HCT116 (cell line): ENCODE results near the gene MYO5C. TPM values are rescaled to one million over a fixed set of nuclear protein-coding genes. Genes with fewer than 3 reads are reported as not detected.

Experiments used
- ATAC-seq: fragments of 200-7000 bp; cut with Tn5 transposase; 2 replicates; pipeline ENCODE4 v1.9.1; 2020; ENCODE audit warnings: mild to moderate bottlenecking, moderate library complexity
- BruUV-seq: library from RNA; stranded (reverse); fragments of 400-500 nt; replicated peaks from 2 replicates; lab custom pipeline; 2021; lab: Mats Ljungman, UMichigan
- CTCF ChIA-PET: fragments of 300-600 bp; sonication (Branson Sonifier 250); formaldehyde crosslinking; loops from one replicate; lab custom pipeline; 2021; ENCODE audit warnings: antibody characterized with exemption; lab: Charles Lee
- POLR2A ChIA-PET: fragments of 300-600, 350-600 bp; sonication (Branson Sonifier 250); formaldehyde crosslinking; loops from one replicate; lab custom pipeline; 2021; ENCODE audit warnings: antibody characterized with exemption; lab: Charles Lee
- RAD21 ChIA-PET, 2 experiments: fragments of 300-600 bp; sonication (Branson Sonifier 250); formaldehyde crosslinking; loops; one replicate each; lab custom pipeline; 2023; ENCODE audit warnings: low total read pairs in 2 of 2; ENCODE audit not compliant: uncharacterized antibody in 2 of 2, unreplicated experiment in 2 of 2, low non-redundant PET in 1 of 2; lab: Charles Lee
- DNase-seq: peaks from one replicate; pipeline ENCODE4 v3.0.0-alpha.2; 2010; ENCODE audit warnings: low read depth, low spot score
- H2AFZ ChIP-seq: fragments of 200-600 bp; shearing (Covaris generic), sonication (generic); 2 replicates; pipeline ENCODE4 v1.6.1; 2017; ENCODE audit warnings: low read depth, mixed run types, mixed read lengths, antibody characterized with exemption, low read length; ENCODE audit not compliant: poor library complexity, severe bottlenecking
- H3K27ac ChIP-seq: 2 replicates; pipeline ENCODE4 v1.5.1; 2012; ENCODE audit warnings: low read depth, low read length
- H3K27me3 ChIP-seq: fragments of 200-600 bp; sonication (generic); 2 replicates; pipeline ENCODE4 v1.6.1; 2016; ENCODE audit warnings: mixed run types, low read length, mixed read lengths; ENCODE audit not compliant: insufficient read depth
- H3K36me3 ChIP-seq, 2 experiments: fragments of 200-500 bp in 1 of 2; fragments of 200-600 bp in 1 of 2; sonication (Bioruptor generic) in 1 of 2; sonication (generic) in 1 of 2; 2 replicates each; pipeline versions ENCODE4 v1.5.1 to v1.6.1; 2014 to 2016; ENCODE audit warnings: low read length in 2 of 2, inconsistent platforms in 1 of 2, mixed read lengths in 1 of 2, mixed run types in 1 of 2; ENCODE audit not compliant: insufficient read depth in 2 of 2, control insufficient read depth in 1 of 2
- H3K4me1 ChIP-seq, 2 experiments: fragments of 200-600 bp in 1 of 2; sonication (generic) in 1 of 2; 2 replicates each; pipeline versions ENCODE4 v1.5.1 to v1.6.1; 2012 to 2017; ENCODE audit warnings: low read length in 2 of 2, inconsistent platforms in 1 of 2, mild to moderate bottlenecking in 1 of 2, mixed read lengths in 1 of 2, mixed run types in 1 of 2, moderate library complexity in 1 of 2; ENCODE audit not compliant: insufficient read depth in 2 of 2, control insufficient read depth in 1 of 2
- H3K4me2 ChIP-seq: fragments of 200-600 bp; sonication (generic); 2 replicates; pipeline ENCODE4 v1.6.1; 2017; ENCODE audit warnings: mixed run types, low read length, mixed read lengths
- H3K4me3 ChIP-seq, 2 experiments: fragments of 200-600 bp in 1 of 2; sonication (generic) in 1 of 2; replicated peaks in 1 of 2; 2 replicates each; pipeline ENCODE4 v1.5.1; 2011 to 2016; ENCODE audit warnings: low read length in 2 of 2, control low read depth in 1 of 2, low read depth in 1 of 2, mild to moderate bottlenecking in 1 of 2, mixed read lengths in 1 of 2, mixed run types in 1 of 2
- H3K79me2 ChIP-seq: fragments of 200-600 bp; sonication (generic); 2 replicates; pipeline ENCODE4 v1.6.1; 2017; ENCODE audit warnings: mild to moderate bottlenecking, mixed run types, low read length, moderate library complexity, mixed read lengths; ENCODE audit not compliant: insufficient read depth
- H3K9ac ChIP-seq: fragments of 200-600 bp; sonication (generic); 2 replicates; pipeline ENCODE4 v1.6.1; 2016; ENCODE audit warnings: low read length, mixed read lengths
- H3K9me2 ChIP-seq: fragments of 200-600 bp; sonication (generic), shearing (Covaris generic); 2 replicates; pipeline ENCODE4 v1.6.1; 2017; ENCODE audit warnings: mixed run types, mild to moderate bottlenecking, moderate library complexity; ENCODE audit not compliant: insufficient read depth
- H3K9me3 ChIP-seq, 2 experiments: fragments of 200-500 bp in 1 of 2; fragments of 200-600 bp in 1 of 2; sonication (Bioruptor generic) in 1 of 2; sonication (generic) in 1 of 2; 2 replicates each; pipeline ENCODE4 v1.6.1; 2014 to 2017; ENCODE audit warnings: low read length in 2 of 2, mixed read lengths in 2 of 2, inconsistent platforms in 1 of 2, low read depth in 1 of 2, mild to moderate bottlenecking in 1 of 2, mixed run types in 1 of 2, moderate library complexity in 1 of 2; ENCODE audit not compliant: control insufficient read depth in 1 of 2, insufficient read depth in 1 of 2
- H4K20me1 ChIP-seq: fragments of 200-600 bp; sonication (generic), shearing (Covaris generic); 2 replicates; pipeline ENCODE4 v1.6.1; 2017; ENCODE audit warnings: mixed run types, mild to moderate bottlenecking, moderate library complexity; ENCODE audit not compliant: insufficient read depth
- CEBPB ChIP-seq: IDR thresholded peaks from 2 replicates; pipeline ENCODE4 v1.6.1; 2012; ENCODE audit warnings: low read depth
- EGR1 ChIP-seq: IDR thresholded peaks from 2 replicates; pipeline ENCODE4 v1.6.1; 2012; ENCODE audit warnings: low read depth
- ELF1 ChIP-seq: IDR thresholded peaks from 2 replicates; pipeline ENCODE4 v1.6.1; 2012; ENCODE audit warnings: low read depth, borderline replicate concordance
- EZH2 ChIP-seq: fragments of 200-600 bp; sonication (generic); IDR thresholded peaks from 2 replicates; pipeline ENCODE4 v1.6.1; 2017; ENCODE audit warnings: antibody characterized with exemption, mixed run types
- EZH2phosphoT487 ChIP-seq: fragments of 200-600 bp; IDR thresholded peaks from 2 replicates; pipeline ENCODE4 v1.6.1; 2018; ENCODE audit warnings: antibody characterized with exemption, borderline replicate concordance
- FOSL1 ChIP-seq: IDR thresholded peaks from 2 replicates; pipeline ENCODE4 v1.6.1; 2012; ENCODE audit warnings: low read depth
- JUND ChIP-seq: IDR thresholded peaks from 2 replicates; pipeline ENCODE4 v1.6.1; 2012
- MAX ChIP-seq: IDR thresholded peaks from 2 replicates; pipeline ENCODE4 v1.6.1; 2012
- SP1 ChIP-seq: IDR thresholded peaks from 2 replicates; pipeline ENCODE4 v1.6.1; 2012; ENCODE audit warnings: low read depth
- SRF ChIP-seq: IDR thresholded peaks from 2 replicates; pipeline ENCODE4 v1.6.1; 2012; ENCODE audit warnings: low read depth
- ZBTB33 ChIP-seq: IDR thresholded peaks from 2 replicates; pipeline ENCODE4 v1.6.1; 2011; ENCODE audit warnings: mild to moderate bottlenecking, low read length, moderate library complexity; ENCODE audit not compliant: insufficient replicate concordance; ENCODE audit errors: extremely low read depth
- ZFX ChIP-seq: fragments of 450-650 bp; IDR thresholded peaks from 2 replicates; pipeline ENCODE4 v1.6.1; 2017
- ZNF274 ChIP-seq: fragments of 200-500 bp; sonication (Bioruptor generic); IDR thresholded peaks from 2 replicates; pipeline ENCODE4 v1.6.1; 2014; ENCODE audit warnings: mild to moderate bottlenecking, low read depth, low read length, inconsistent platforms
- intact Hi-C: fragments of 100-400 bp; cut with micrococcal nuclease; formaldehyde crosslinking; loops from 2 replicates; pipeline ENCODE4 v1.10.0; 2022
- total RNA-seq: library from RNA; stranded (reverse); gene quantifications from one replicate; pipeline ENCODE4 v1.2.1, GENCODE V29; 2021; ENCODE audit not compliant: unreplicated experiment

The MYO5C gene
- total RNA-seq, 1 experiment from 2014 or later = 34.0 TPM

- Histone ChIP-seq H3K9me3 (no peaks in the 10 kb centered on the region), H3K4me3 (no peak overlapping the region), H3K4me2 (no peak overlapping the region), H3K9ac (no peak overlapping the region), H3K9me2 (no peaks in the 10 kb centered on the region), H4K20me1 (no peaks in the 10 kb centered on the region), H2AFZ (no peak overlapping the region), H3K27me3 (no peaks in the 10 kb centered on the region), H3K27ac (no peak overlapping the region), H3K4me1 (no peaks in the 10 kb centered on the region), H3K36me3 (peaks cover 0 to 2% of the 10 kb centered on the region in 2 experiments; a peak in 1 of 4 replicates), H3K79me2 (no peaks in the 10 kb centered on the region)
- CTCF ChIA-PET = no interaction called here
- no TSS peak for BruUV-seq
- intact Hi-C loops = no loop called here
- ATAC-seq (no peak), DNase-seq (no peak)
- TF ChIP-seq MAX (no peak), ELF1 (no peak), ZBTB33 (no peak), CEBPB (no peak)
- RAD21 ChIA-PET = no interaction called here
- POLR2A ChIA-PET = no interaction called here
Measured at GRCh38 chr15:52151353-52151752, 144.3 kb downstream of the MYO5C start.

- H3K27ac ChIP-seq = no peak overlapping the region
- no peak overlapping the region for H3K9ac ChIP-seq
- no peak overlapping the region for H3K4me3 ChIP-seq
- ChIA-PET POLR2A (no interaction called here), RAD21 (no interaction called here), CTCF (no interaction called here)
- H3K4me1 ChIP-seq = no peaks in the 10 kb centered on the region
- no peaks in the 10 kb centered on the region for H3K79me2 ChIP-seq
- H3K9me2 ChIP-seq = no peaks in the 10 kb centered on the region
- H3K27me3 ChIP-seq = no peaks in the 10 kb centered on the region
- no peaks in the 10 kb centered on the region for H4K20me1 ChIP-seq
- intact Hi-C loops = no loop called here
- no peak overlapping the region for H3K4me2 ChIP-seq
- no peaks in the 10 kb centered on the region for H3K9me3 ChIP-seq
- DNase-seq (no peak), ATAC-seq (no peak)
- H3K36me3 ChIP-seq = peaks cover 0 to 2% of the 10 kb centered on the region in 2 experiments; a peak in 1 of 4 replicates
- H2AFZ ChIP-seq = no peak overlapping the region
- BruUV-seq = no TSS peak
- TF ChIP-seq ZFX (no peak), EZH2phosphoT487 (no peak), JUND (no peak), ZBTB33 (no peak), SP1 (no peak), SRF (no peak), ZNF274 (no peak), EGR1 (no peak), EZH2 (no peak), CEBPB (no peak), FOSL1 (no peak), ELF1 (no peak), MAX (no peak)
Measured at GRCh38 chr15:52150871-52151270, 144.7 kb downstream of the MYO5C start.
